ENCODE results near the gene GFM1.
A peak's percentile ranks its signal among the peaks of the same experiment; 100 is the strongest.
"Not testable (repeated sequence)": the region's sequence is repeated elsewhere in the genome, so short reads cannot be mapped to it uniquely, and the experiment has no call there.

Gene GFM1

GRCh38 chr3:158672215-158673176, 28.2 kb downstream of the GFM1 start, which contains the start of gene LXN:
TSS of gene LXN (minus strand) at chr3:158672648. CDS start at chr3:158672478, 170 bp downstream.
- Histone ChIP-seq H3K4me3 (peak within 1 kb of the TSS; percentile 75), H4K20me1 (no peaks in the 10 kb centered on the region), H3K4me2 (peak within 1 kb of the TSS; percentile 87), H3K9ac (peak within 1 kb of the TSS; percentile 82), H3K9me3 (no peaks in the 10 kb centered on the region), H3K4me1 (peaks cover 16% of the 10 kb centered on the region), H3K27me3 (no peaks in the 10 kb centered on the region), H3K27ac (peak within 1 kb of the TSS; percentile 75), H3K36me3 (peaks cover 36% of the 10 kb centered on the region)
- no peak for TF ChIP-seq Cebpa-rat (IDR thresholded peaks at IDR 0.05)

GRCh38 chr3:158678687-158679086, 34.4 kb downstream of the GFM1 start:
- Histone ChIP-seq H3K27ac (no peak overlapping the region), H3K4me2 (no peak overlapping the region)
- no peak for TF ChIP-seq Cebpa-rat (IDR thresholded peaks at IDR 0.05)

DNA sequence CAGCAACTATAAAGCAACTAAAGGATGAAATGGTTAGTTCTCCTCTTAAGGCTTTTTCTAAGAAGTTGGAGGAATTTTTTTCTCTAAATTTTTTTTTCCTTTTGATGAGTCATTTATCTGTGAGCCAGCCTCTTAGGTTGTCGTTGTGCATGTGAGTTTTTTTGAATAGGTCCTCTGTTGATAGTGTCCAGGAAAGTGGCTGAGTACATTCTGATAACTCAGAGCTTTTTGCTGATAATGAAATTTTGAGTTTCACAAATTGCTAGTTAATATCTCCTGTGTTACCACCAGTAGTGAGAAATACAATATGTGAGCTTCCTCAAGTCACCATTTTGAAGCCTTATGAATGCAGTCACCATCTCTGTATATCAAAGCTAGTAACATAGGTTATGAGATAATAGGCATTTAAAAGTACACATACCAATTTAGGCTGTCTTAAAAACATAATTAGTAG, 35.2 kb downstream of the GFM1 start:
- Histone ChIP-seq H3K9ac (no peak overlapping the region), H3K9me3 (no peaks in the 10 kb centered on the region), H3K4me3 (no peak overlapping the region), H3K36me3 (peaks cover 29% of the 10 kb centered on the region), H4K20me1 (no peaks in the 10 kb centered on the region; the same call in 1 of the 2 replicates), H3K27me3 (no peaks in the 10 kb centered on the region), H3K4me1 (no peaks in the 10 kb centered on the region), H3K27ac (no peak overlapping the region), H3K4me2 (no peak overlapping the region)
- no peak for TF ChIP-seq Cebpa-rat (IDR thresholded peaks at IDR 0.05)

More at GRCh38 chr3:158678687-158679086, 34.4 kb downstream of the GFM1 start:
- Histone ChIP-seq H3K27me3 (no peaks in the 10 kb centered on the region), H3K4me1 (no peaks in the 10 kb centered on the region), H3K36me3 (peaks cover 26% of the 10 kb centered on the region), H3K9me3 (no peaks in the 10 kb centered on the region), H4K20me1 (no peaks in the 10 kb centered on the region; the same call in 1 of the 2 replicates), H3K4me3 (no peak overlapping the region), H3K9ac (no peak overlapping the region)

- no peaks in the 10 kb centered on the region for H3K4me1 ChIP-seq
- H3K36me3 ChIP-seq = peaks cover 33% of the 10 kb centered on the region
- no peak overlapping the region for H3K4me3 ChIP-seq
- no peak overlapping the region for H3K9ac ChIP-seq
- no peaks in the 10 kb centered on the region for H3K27me3 ChIP-seq
- H3K27ac ChIP-seq = no peak overlapping the region
- no peak overlapping the region for H3K4me2 ChIP-seq
- TF ChIP-seq Cebpa-rat (IDR thresholded peaks at IDR 0.05) = no peak
- no peaks in the 10 kb centered on the region for H3K9me3 ChIP-seq
- H4K20me1 ChIP-seq = no peaks in the 10 kb centered on the region; the same call in 1 of the 2 replicates
These were observed 36.5 kb downstream of the GFM1 start for GRCh38 chr3:158680861-158681260.

- H4K20me1 ChIP-seq = no peaks in the 10 kb centered on the region
- H3K4me3 ChIP-seq = no peak overlapping the region
These were observed 39.1 kb downstream of the GFM1 start for GRCh38 chr3:158683230-158683962.

GRCh38 chr3:158685159-158685558, 40.8 kb downstream of the GFM1 start:
- Histone ChIP-seq H3K9ac (no peak overlapping the region), H3K4me1 (no peaks in the 10 kb centered on the region), H4K20me1 (no peaks in the 10 kb centered on the region), H3K4me3 (no peak overlapping the region), H3K27me3 (no peaks in the 10 kb centered on the region), H3K36me3 (peaks cover 24% of the 10 kb centered on the region), H3K4me2 (no peak overlapping the region), H3K27ac (no peak overlapping the region), H3K9me3 (no peaks in the 10 kb centered on the region)
- no peak for TF ChIP-seq Cebpa-rat (IDR thresholded peaks at IDR 0.05)

More at GRCh38 chr3:158683230-158683962, 39.1 kb downstream of the GFM1 start:
- no peaks in the 10 kb centered on the region for H3K27me3 ChIP-seq
- peaks cover 29% of the 10 kb centered on the region for H3K36me3 ChIP-seq
- no peak overlapping the region for H3K9ac ChIP-seq
- H3K4me1 ChIP-seq = no peaks in the 10 kb centered on the region
- TF ChIP-seq Cebpa-rat (IDR thresholded peaks at IDR 0.05) = no peak
- no peak overlapping the region for H3K4me2 ChIP-seq
- no peaks in the 10 kb centered on the region for H3K9me3 ChIP-seq
- no peak overlapping the region for H3K27ac ChIP-seq

- H4K20me1 ChIP-seq, H3K4me3 ChIP-seq, H3K4me1 ChIP-seq, H3K9ac ChIP-seq, H3K27me3 ChIP-seq, H3K27ac ChIP-seq, H3K9me3 ChIP-seq, H3K4me2 ChIP-seq: not testable (repeated sequence)
- peaks cover 42% of the 10 kb centered on the region for H3K36me3 ChIP-seq
These were observed 49.6 kb downstream of the GFM1 start for GRCh38 chr3:158693866-158694456.

GRCh38 chr3:158696618-158697017, 52.3 kb downstream of the GFM1 start:
- TF ChIP-seq Cebpa-rat (IDR thresholded peaks at IDR 0.05) = no peak
- no peak overlapping the region for H3K4me3 ChIP-seq
- H3K27me3 ChIP-seq = no peaks in the 10 kb centered on the region
- H3K9me3 ChIP-seq = no peaks in the 10 kb centered on the region
- peaks cover 37% of the 10 kb centered on the region for H3K36me3 ChIP-seq
- no peak overlapping the region for H3K9ac ChIP-seq
- no peak overlapping the region for H3K27ac ChIP-seq
- no peak overlapping the region for H3K4me2 ChIP-seq
- no peaks in the 10 kb centered on the region for H4K20me1 ChIP-seq
- H3K4me1 ChIP-seq = no peaks in the 10 kb centered on the region

GRCh38 chr3:158700559-158700958, 56.2 kb downstream of the GFM1 start:
- H3K9me3 ChIP-seq = no peaks in the 10 kb centered on the region
- no peak for TF ChIP-seq Cebpa-rat (IDR thresholded peaks at IDR 0.05)
- H3K36me3 ChIP-seq = peaks cover 18% of the 10 kb centered on the region
- no peaks in the 10 kb centered on the region for H3K27me3 ChIP-seq
- no peak overlapping the region for H3K4me2 ChIP-seq
- no peaks in the 10 kb centered on the region for H3K4me1 ChIP-seq
- no peak overlapping the region for H3K9ac ChIP-seq
- H3K4me3 ChIP-seq = no peak overlapping the region
- no peak overlapping the region for H3K27ac ChIP-seq
- no peaks in the 10 kb centered on the region for H4K20me1 ChIP-seq

Measured in BLaER1 (cell line).